Measurements from ENCODE around the gene ZCCHC10.
"Not testable (repeated sequence)": the region's sequence is repeated elsewhere in the genome, so short reads cannot be mapped to it uniquely, and the experiment has no call there.

The ZCCHC10 gene

GRCh38 chr5:132981288-132981687 lies 45.1 kb downstream of the ZCCHC10 start:
- Histone ChIP-seq H3K27ac (ENCODE audit: insufficient read depth, low read length, poor library complexity, severe bottlenecking) (no peak overlapping the region), H3K4me3 (ENCODE audit: insufficient read depth, low read depth, low read length, poor library complexity, severe bottlenecking) (no peak overlapping the region), H3K4me1 (ENCODE audit: control insufficient read depth, insufficient read depth, low read length, poor library complexity, severe bottlenecking) (no peaks in the 10 kb centered on the region), H3K9me3 (ENCODE audit: control insufficient read depth, low read length) (peaks cover 3% of the 10 kb centered on the region), H3K27me3 (replicated peaks; ENCODE audit: control insufficient read depth, insufficient read depth, low read length, poor library complexity, severe bottlenecking) (no peaks in the 10 kb centered on the region), H3K36me3 (ENCODE audit: control insufficient read depth, insufficient read depth, low read length) (no peaks in the 10 kb centered on the region)
- DNase-seq = no peak

GRCh38 chr5:132979976-132980375 lies 46.4 kb downstream of the ZCCHC10 start:
- Histone ChIP-seq H3K36me3 (ENCODE audit: control insufficient read depth, insufficient read depth, low read length) (no peaks in the 10 kb centered on the region), H3K27me3 (replicated peaks; ENCODE audit: control insufficient read depth, insufficient read depth, low read length, poor library complexity, severe bottlenecking) (no peaks in the 10 kb centered on the region), H3K27ac (ENCODE audit: insufficient read depth, low read length, poor library complexity, severe bottlenecking) (no peak overlapping the region), H3K4me1 (ENCODE audit: control insufficient read depth, insufficient read depth, low read length, poor library complexity, severe bottlenecking) (no peaks in the 10 kb centered on the region), H3K4me3 (ENCODE audit: insufficient read depth, low read depth, low read length, poor library complexity, severe bottlenecking) (no peak overlapping the region), H3K9me3 (ENCODE audit: control insufficient read depth, low read length) (peaks cover 3% of the 10 kb centered on the region)
- DNase-seq = no peak

GRCh38 chr5:132979367-132979940 lies 46.9 kb downstream of the ZCCHC10 start:
- Histone ChIP-seq H3K4me1 (ENCODE audit: control insufficient read depth, insufficient read depth, low read length, poor library complexity, severe bottlenecking) (no peaks in the 10 kb centered on the region), H3K4me3 (ENCODE audit: insufficient read depth, low read depth, low read length, poor library complexity, severe bottlenecking) (no peak overlapping the region), H3K36me3 (ENCODE audit: control insufficient read depth, insufficient read depth, low read length) (no peaks in the 10 kb centered on the region), H3K9me3 (ENCODE audit: control insufficient read depth, low read length) (peaks cover 3% of the 10 kb centered on the region), H3K27me3 (replicated peaks; ENCODE audit: control insufficient read depth, insufficient read depth, low read length, poor library complexity, severe bottlenecking) (no peaks in the 10 kb centered on the region), H3K27ac (ENCODE audit: insufficient read depth, low read length, poor library complexity, severe bottlenecking) (no peak overlapping the region)
- DNase-seq = no peak

- Histone ChIP-seq H3K36me3 (ENCODE audit: control insufficient read depth, insufficient read depth, low read length) (no peaks in the 10 kb centered on the region), H3K4me3 (ENCODE audit: insufficient read depth, low read depth, low read length, poor library complexity, severe bottlenecking) (no peak overlapping the region), H3K27ac (ENCODE audit: insufficient read depth, low read length, poor library complexity, severe bottlenecking) (no peak overlapping the region), H3K27me3 (replicated peaks; ENCODE audit: control insufficient read depth, insufficient read depth, low read length, poor library complexity, severe bottlenecking) (no peaks in the 10 kb centered on the region), H3K4me1 (ENCODE audit: control insufficient read depth, insufficient read depth, low read length, poor library complexity, severe bottlenecking) (no peaks in the 10 kb centered on the region), H3K9me3 (ENCODE audit: control insufficient read depth, low read length) (peaks cover 3% of the 10 kb centered on the region)
- no peak for DNase-seq
These were observed 49.5 kb downstream of the ZCCHC10 start for GRCh38 chr5:132976852-132977251.

- H3K27me3 ChIP-seq (replicated peaks; ENCODE audit: control insufficient read depth, insufficient read depth, low read length, poor library complexity, severe bottlenecking); H3K4me1 ChIP-seq (ENCODE audit: control insufficient read depth, insufficient read depth, low read length, poor library complexity, severe bottlenecking); H3K9me3 ChIP-seq (ENCODE audit: control insufficient read depth, low read length); H3K36me3 ChIP-seq (ENCODE audit: control insufficient read depth, insufficient read depth, low read length); H3K4me3 ChIP-seq (ENCODE audit: insufficient read depth, low read depth, low read length, poor library complexity, severe bottlenecking); H3K27ac ChIP-seq (ENCODE audit: insufficient read depth, low read length, poor library complexity, severe bottlenecking); DNase-seq: not testable (repeated sequence)
These were observed 53.9 kb downstream of the ZCCHC10 start for GRCh38 chr5:132972436-132972828.

GRCh38 chr5:132971483-132972435 lies 54.6 kb downstream of the ZCCHC10 start:
- Histone ChIP-seq H3K27ac (ENCODE audit: insufficient read depth, low read length, poor library complexity, severe bottlenecking) (no peak overlapping the region), H3K36me3 (ENCODE audit: control insufficient read depth, insufficient read depth, low read length) (no peaks in the 10 kb centered on the region), H3K4me3 (ENCODE audit: insufficient read depth, low read depth, low read length, poor library complexity, severe bottlenecking) (no peak overlapping the region), H3K27me3 (replicated peaks; ENCODE audit: control insufficient read depth, insufficient read depth, low read length, poor library complexity, severe bottlenecking) (no peaks in the 10 kb centered on the region), H3K4me1 (ENCODE audit: control insufficient read depth, insufficient read depth, low read length, poor library complexity, severe bottlenecking) (no peaks in the 10 kb centered on the region), H3K9me3 (ENCODE audit: control insufficient read depth, low read length) (peaks cover under 1% of the 10 kb centered on the region)
- DNase-seq = no peak

GRCh38 chr5:132965120-132965519 lies 61.2 kb downstream of the ZCCHC10 start:
- H3K4me1 ChIP-seq (ENCODE audit: control insufficient read depth, insufficient read depth, low read length, poor library complexity, severe bottlenecking) = peaks cover 9% of the 10 kb centered on the region
- no peak overlapping the region for H3K4me3 ChIP-seq (ENCODE audit: insufficient read depth, low read depth, low read length, poor library complexity, severe bottlenecking)
- H3K36me3 ChIP-seq (ENCODE audit: control insufficient read depth, insufficient read depth, low read length) = no peaks in the 10 kb centered on the region
- H3K9me3 ChIP-seq (ENCODE audit: control insufficient read depth, low read length) = no peaks in the 10 kb centered on the region
- H3K27ac ChIP-seq (ENCODE audit: insufficient read depth, low read length, poor library complexity, severe bottlenecking) = no peak overlapping the region
- DNase-seq = no peak
- H3K27me3 ChIP-seq (replicated peaks; ENCODE audit: control insufficient read depth, insufficient read depth, low read length, poor library complexity, severe bottlenecking) = no peaks in the 10 kb centered on the region

- Histone ChIP-seq H3K9me3 (ENCODE audit: control insufficient read depth, low read length) (no peaks in the 10 kb centered on the region), H3K36me3 (ENCODE audit: control insufficient read depth, insufficient read depth, low read length) (no peaks in the 10 kb centered on the region), H3K4me1 (ENCODE audit: control insufficient read depth, insufficient read depth, low read length, poor library complexity, severe bottlenecking) (peaks cover 9% of the 10 kb centered on the region), H3K27ac (ENCODE audit: insufficient read depth, low read length, poor library complexity, severe bottlenecking) (peak within 1 kb of the TSS; percentile 88), H3K4me3 (ENCODE audit: insufficient read depth, low read depth, low read length, poor library complexity, severe bottlenecking) (peak within 1 kb of the TSS; percentile 87), H3K27me3 (replicated peaks; ENCODE audit: control insufficient read depth, insufficient read depth, low read length, poor library complexity, severe bottlenecking) (no peaks in the 10 kb centered on the region)
- DNase-seq = peak; percentile 79 to 84 (median 80)
These were observed 62.9 kb downstream of the ZCCHC10 start, which contains the start of gene AFF4 for GRCh38 chr5:132963171-132964104. Gene AFF4, minus strand, starts transcription at chr5:132963634. Its CDS starts 26,445 bp downstream, at chr5:132937189.

- Histone ChIP-seq H3K27ac (ENCODE audit: insufficient read depth, low read length, poor library complexity, severe bottlenecking) (peak overlapping the region; percentile 88), H3K4me3 (ENCODE audit: insufficient read depth, low read depth, low read length, poor library complexity, severe bottlenecking) (peak overlapping the region; percentile 87), H3K4me1 (ENCODE audit: control insufficient read depth, insufficient read depth, low read length, poor library complexity, severe bottlenecking) (peaks cover 9% of the 10 kb centered on the region), H3K27me3 (replicated peaks; ENCODE audit: control insufficient read depth, insufficient read depth, low read length, poor library complexity, severe bottlenecking) (no peaks in the 10 kb centered on the region), H3K36me3 (ENCODE audit: control insufficient read depth, insufficient read depth, low read length) (no peaks in the 10 kb centered on the region), H3K9me3 (ENCODE audit: control insufficient read depth, low read length) (no peaks in the 10 kb centered on the region)
- no peak for DNase-seq
These were observed 63.8 kb downstream of the ZCCHC10 start for GRCh38 chr5:132962429-132963021.

Data from effector memory CD4-positive, alpha-beta T cell (primary cell).